Left lobe of liver (tissue), 2 donors: Measurements from ENCODE around the gene TSPOAP1. TPM values are rescaled to one million over a fixed set of nuclear protein-coding genes. Genes with fewer than 3 reads are reported as not detected.
A peak's percentile ranks its signal among the peaks of the same experiment; 100 is the strongest.

Source experiments
- ATAC-seq: fragments of 200-7000 bp; cut with Tn5 transposase; one replicate; pipeline ENCODE4 v1.9.1; 2020; ENCODE audit warnings: mild to moderate bottlenecking, moderate library complexity
- DNase-seq: peaks from one replicate; pipeline ENCODE4 v3.0.0-alpha.2; 2020; ENCODE audit warnings: low spot score
- total RNA-seq: library from RNA; stranded (reverse); gene quantifications from one replicate; pipeline ENCODE4 v1.2.1, GENCODE V29; 2021
- donor health status: DM: no; HTN: no; CAD: no; lungs with moderate emphysema.
- donor health status: DM: no; HTN: yes; CAD: no.

Gene TSPOAP1
- total RNA-seq, 1 donor from 2014 or later: 6.5 TPM

DNA sequence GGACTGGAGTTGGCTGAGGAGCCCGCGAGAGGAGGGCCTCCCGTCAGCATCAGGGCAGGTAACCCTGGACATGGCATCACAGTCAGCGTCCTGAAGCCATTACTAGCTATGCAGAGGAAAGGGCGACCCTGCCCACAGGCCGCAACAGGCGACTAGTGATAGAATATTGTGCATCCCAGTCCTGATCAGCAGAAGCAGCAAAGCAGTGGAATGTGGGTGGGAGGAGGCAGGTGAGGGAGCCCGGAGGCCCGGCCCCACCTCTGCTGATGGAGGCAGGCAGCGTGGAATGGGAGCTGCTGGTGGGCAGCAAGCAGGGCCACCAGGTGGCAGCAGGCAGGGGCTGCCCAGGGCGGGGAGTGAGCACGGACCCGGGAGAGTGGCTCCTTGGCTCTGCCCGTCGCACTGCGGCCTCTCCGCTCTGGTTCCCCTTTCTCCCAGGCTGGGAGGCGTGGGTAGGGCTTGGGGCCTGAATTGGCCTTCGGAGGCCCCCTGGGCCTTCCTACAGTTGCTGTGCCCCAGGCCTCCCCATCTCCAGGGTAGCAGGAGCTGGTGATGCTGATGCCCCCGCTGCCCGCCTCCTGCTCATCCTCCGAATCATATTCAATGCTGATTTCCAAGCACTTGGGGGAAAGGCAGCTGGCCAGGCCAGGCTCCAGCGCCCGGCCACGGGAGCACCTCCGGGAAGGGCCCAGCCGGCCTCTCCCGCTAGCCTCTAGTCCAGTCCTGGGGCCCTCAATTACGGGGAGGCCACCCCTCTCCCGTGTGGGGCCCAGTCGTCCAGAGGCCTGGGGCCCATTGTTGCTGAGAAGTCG, 20.2 kb downstream of the TSPOAP1 start:
- peak; percentile 42 for ATAC-seq

DNA sequence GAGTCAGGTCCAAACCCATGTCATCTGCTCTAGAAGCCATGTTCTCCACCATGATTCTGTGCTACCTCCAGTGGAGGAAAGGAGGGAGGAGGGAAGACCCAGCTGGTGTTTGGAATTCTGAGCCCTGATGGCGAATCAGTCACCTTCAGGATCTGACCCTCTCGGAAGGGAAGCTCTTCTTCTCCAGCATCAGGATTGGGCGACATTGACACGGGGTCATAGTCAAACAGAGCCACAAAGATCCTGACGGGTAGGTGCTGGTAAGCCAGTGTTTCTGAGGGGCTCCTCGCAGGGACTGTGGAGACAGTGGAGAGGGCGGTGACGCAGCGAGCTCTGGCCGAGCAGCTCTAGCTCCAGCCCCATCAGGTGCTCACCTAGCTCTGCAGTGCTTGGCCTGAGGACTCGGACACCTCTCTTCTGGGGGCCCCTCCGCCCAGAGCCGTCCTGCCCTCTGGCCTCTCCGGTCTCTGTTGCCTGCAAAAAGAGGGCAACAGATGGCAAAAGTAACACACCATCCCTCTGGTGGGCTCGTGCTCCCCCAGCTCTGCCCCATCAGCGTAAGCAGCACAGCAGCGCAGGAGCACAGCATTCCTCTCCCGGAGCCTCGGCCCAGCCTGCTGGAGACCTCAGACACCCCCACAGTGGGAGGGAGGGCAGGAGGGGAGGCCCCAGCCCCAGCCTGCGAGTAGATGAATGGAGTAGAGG, 21.0 kb downstream of the TSPOAP1 start:
- ATAC-seq (no peak), DNase-seq (no peak)

More for the DNA sequence above, 20.2 kb downstream of the TSPOAP1 start:
- no peak for DNase-seq

DNA sequence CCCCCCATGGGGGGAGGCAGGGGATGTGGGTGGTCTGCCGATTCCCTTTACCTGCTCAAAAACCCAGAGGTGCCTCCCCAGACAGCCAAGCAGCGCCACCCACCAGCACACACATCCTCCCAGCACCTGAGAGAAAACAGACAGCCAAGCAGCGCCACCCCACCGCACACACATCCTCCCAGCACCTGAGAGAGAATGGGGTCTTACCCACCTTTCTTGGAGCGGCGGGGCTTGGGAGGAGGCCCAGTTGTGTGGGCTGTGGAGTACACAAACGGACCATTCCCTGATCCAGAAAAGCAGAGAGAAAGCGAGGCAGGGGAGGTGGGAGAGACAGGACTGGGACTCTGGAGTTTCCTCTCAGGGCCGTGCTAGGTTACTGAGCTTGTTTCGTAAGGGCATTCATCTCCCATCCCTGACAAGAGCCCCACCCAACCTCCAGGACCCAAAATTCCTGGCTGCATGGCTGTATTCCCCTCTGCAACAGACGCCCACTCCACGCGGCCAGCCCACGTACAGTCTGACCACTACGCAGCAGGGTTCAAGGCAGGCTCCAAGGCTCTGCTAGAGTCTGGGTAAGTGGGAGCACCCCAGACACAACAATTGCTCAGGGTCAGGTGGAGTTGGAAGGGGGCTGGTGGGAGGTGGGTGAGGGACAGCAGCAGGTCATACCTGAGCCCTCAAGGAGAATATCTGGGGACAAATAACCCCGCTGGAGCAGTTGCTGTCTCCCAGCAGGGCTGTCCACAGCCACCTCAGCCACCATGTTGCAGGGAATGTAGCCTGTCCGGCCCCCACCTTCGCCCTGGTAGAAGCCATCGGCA, 22.3 kb downstream of the TSPOAP1 start:
- no peak for ATAC-seq
- no peak for DNase-seq

DNA sequence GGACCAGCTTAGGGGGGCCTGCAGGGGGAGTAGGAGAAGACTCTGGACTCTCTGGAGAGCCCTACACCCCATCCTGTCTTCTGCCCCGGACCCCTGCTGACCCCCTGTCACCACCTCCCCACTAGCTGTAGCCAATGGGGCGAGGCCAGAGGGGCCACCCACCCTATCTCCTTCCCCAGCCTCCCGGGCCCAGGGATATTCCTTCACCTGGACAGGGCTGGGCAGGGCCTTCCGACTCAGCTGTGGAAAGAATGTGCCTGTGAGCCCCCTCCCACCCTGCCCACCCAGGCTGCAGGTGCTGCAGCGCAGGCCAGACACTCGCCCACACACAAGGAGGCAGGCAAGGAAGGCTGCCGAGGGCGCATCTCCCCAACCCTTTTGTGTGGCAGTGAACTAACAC, 23.0 kb downstream of the TSPOAP1 start:
- ATAC-seq (no peak), DNase-seq (no peak)

DNA sequence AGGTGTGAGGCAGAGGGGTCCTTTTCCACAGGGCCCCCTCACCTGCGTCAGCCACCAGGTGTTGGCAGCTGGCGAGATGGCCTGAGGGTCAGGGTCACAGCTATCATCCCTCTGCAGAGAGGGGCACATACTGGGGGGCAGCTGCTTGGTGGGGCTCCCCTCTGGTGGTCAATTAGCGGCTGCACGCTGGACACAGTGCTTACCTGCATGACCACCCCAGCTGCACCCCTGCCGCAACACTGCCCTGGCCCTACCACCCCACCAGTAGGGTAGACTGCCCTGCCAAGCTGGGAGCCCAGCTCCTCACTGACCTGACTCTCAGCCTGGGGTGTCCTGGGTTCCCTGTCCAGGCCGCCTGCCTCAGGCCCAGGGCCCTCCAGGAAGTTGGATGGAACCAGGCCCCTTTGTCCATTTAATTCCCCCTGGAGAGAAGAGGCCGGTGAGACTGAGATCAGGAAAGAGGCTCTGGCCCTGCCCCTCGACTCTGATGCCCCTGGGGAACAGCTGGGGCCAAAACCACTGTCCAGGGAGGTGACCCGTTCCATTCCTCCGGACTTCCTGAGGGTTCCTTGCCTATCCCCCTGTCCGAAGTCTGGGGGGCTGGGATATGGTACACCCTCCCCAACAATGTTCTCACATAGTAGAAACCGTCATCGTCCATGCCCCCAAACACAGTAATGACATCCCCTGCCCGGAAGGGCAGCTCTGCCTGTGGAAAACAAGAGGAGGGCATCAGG, 23.7 kb downstream of the TSPOAP1 start:
- DNase-seq (no peak), ATAC-seq (peak; percentile 7)

DNA sequence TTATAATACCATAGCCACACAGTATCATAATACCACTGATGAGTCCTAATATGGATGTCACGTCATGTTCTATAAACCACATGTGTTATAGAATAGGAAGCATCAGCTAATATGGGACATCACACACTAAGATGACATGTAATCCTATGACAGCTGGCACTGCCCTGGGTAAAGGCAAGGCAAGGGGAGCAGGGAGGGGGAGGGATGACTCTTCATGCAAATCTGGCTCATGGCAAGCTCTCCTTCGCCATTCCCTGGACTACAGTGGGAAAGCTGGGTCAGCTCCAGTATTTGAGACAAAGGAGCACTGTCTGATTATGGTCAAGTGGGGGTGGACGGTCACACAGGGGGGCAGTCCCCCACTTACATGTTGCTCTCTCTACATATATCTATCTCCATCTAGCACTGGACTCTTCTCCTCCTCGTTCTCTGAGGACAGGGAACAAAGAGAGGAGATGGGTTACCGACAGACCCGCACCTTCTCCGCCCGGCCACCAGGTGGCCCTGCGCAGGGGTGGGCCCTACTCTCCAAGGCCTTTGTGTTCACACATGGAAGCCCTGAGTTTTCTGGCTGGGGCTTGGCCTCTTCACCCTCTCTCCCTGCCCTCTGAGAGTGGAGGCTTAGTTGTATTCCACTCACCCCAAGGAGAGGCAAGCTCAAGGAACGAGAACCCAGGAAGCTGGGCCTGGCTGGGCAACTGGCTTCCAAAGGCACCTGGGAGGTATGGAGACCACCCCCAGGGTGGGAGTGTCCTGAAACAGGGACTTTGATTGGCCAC, 24.4 kb downstream of the TSPOAP1 start:
- DNase-seq (peak; percentile 51), ATAC-seq (peak; percentile 92)

DNA sequence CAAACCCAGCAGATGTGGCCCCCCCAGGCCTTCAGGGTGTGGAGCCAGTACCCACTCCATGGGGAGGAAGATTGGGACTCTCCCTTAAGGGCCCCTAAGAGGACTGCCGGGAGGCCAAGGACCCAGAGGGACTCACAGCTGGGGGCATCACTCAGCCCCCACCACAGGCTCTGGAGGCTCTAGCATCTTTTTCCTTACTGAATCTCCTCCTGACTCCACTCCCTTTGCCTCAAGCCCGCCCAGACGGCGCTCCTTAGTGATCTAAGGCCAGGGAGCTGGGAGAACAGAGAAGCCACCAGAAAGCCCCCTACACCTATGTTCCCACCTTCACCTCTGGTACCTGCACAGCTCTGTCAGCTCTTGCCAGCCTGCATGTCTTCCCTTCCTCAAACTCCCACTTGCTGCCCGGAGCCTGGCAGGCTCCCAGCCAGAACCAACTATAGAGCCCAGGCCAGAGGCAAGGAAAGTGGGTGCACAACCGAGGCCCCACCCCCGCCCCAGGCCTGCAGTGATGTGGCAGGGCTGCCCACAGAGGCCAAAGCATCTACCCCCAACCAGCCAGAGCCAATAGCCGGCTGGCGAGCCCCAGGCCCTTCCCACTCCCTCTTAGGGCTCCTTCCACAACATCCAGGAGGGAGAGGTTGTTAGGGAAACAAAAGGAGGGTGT, 25.5 kb downstream of the TSPOAP1 start:
- no peak for DNase-seq
- ATAC-seq: no peak

DNA sequence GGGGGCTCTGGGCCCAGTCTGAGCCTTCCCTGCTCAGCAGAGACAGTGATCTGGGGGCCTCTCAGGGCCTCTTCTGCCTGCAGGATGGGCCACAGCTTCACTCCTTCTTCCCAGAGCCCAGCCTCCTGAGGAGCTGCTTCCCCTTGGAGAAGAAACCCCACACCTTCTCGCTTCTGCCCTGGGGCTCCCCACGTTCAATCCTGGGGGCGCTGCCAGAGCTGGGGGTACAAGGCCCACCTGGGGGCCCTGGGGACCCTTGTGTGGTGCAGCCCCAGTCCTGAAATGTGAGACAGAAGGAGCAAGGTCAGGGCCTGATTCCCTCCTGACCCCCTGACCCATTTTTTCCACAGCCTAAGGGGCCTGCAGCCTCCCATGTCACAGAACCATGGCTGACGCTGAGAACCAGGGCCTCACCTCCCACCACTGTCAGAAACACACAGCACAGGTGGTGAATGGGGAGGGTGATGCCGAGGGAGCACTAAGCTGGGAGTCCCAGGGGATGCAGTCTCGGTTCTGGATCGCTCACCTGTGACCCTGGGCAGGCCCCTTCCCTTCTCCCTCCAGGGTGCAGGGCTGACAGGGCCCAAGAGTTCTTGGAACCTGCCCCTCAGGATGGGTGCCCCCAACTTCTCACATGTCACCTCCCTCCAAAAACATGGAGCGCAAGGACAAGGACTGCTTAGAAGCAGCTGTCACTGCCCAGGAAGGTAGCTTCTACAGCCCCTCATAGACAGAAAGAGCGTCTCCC, 26.2 kb downstream of the TSPOAP1 start:
- no peak for DNase-seq
- no peak for ATAC-seq

DNA sequence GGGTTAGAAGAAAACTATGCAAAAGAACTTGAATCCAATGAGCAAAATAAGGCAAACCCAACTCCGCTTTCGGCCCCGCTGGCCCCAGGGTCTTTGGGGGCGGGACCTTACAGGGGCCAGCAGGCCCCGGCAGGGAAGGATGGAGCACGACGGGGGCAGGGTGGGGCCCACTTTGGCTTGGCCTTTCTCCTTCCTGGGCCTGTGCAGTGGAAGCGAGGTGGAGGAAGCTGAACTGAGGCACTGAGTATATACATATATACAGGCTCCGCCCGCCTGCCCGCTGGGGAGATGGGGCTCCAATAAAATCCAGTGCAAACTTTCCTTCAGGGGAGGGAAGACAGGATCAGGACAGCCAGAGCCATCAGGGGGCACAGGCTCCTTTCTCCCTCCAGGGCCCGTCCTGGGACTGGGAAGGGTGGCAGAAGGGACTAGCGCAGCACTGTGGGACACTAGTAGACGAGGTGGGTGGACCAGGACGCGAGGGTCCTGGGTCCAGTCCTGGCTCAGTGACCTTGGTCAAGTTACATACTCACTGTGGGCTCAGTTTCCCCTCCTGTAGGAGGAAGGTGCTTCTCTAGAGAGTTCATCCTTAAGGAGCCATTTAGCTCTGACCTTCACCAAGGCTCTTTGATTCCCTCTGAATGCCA, 27.0 kb downstream of the TSPOAP1 start:
- ATAC-seq (no peak), DNase-seq (no peak)

DNA sequence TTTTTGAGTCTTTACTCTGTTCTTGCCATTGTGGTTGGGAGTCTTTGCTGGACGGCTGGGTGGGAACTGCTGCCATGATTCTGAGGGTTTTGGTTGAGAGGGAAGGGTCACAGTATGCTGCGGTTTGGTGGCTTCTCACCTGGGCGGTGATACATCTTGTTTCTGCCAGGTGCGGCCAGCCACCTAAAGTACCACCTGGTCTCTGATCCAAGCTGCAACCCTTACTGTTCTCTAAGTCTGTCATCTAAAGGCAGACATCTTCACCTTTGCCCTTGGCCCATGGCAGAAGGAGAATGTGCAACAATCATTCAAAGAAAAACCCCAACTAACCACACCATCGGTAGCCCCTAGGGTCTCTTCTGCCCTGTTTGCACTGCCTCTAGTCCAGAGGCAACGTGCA, 28.3 kb downstream of the TSPOAP1 start:
- ATAC-seq (no peak), DNase-seq (peak; percentile 14)

DNA sequence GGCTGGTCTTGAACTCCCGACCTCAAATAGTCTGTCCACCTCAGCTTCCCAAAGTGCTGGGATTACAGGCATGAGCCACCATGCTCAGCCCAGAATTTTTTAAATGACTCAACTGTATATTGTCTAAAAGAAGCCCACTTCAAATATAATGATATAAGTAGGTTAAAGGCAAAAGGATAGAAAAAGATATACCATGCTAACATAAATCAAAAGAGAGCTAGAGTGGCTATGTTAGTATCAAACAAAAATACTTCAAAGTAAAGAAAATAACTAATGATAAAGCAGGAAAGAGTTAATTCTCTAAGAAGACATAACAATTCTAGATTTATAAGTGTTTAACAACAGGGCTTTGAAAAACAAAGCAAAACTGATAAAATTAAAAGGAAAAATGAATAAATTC, 34.6 kb downstream of the TSPOAP1 start:
- ATAC-seq (no peak), DNase-seq (no peak)

DNA sequence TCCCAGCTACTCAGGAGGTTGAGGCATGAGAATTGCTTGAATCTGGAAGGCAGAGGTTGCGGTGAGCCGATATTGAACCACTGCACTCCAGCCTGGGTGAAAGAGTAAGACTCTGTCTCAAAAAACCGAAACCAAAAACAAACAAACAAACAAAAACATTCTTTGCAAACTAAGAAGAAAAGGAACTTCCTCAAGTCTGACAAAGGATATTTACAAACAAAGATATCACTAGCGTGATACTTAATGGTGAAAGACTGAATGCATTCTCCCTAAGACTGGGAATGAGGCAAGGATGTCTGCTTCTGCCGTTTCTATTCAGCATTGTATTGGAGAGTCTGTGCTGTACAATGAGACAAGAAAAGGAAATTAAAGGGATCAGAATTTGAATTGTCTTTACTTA, 37.3 kb downstream of the TSPOAP1 start:
- ATAC-seq: no peak
- DNase-seq: peak; percentile 8

DNA sequence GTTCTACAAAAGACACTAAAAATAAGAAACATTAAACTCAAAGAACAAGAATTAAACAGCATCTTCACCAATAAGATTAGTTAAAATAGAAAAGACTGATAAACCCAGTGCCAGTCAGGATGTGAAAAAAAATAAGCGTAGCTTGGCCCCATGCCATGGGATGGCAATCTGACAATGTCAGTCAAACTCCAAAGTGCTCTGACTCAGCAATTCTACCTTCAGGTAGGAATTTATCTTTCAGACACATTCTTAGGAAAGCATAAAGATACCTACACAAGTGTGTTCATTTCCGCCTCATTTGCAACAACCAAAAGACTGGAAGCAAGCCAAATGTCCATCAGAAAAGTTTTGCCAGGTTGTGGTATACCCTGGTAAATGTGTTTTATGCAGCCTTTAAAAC, 38.7 kb downstream of the TSPOAP1 start:
- DNase-seq (no peak), ATAC-seq (no peak)

DNA sequence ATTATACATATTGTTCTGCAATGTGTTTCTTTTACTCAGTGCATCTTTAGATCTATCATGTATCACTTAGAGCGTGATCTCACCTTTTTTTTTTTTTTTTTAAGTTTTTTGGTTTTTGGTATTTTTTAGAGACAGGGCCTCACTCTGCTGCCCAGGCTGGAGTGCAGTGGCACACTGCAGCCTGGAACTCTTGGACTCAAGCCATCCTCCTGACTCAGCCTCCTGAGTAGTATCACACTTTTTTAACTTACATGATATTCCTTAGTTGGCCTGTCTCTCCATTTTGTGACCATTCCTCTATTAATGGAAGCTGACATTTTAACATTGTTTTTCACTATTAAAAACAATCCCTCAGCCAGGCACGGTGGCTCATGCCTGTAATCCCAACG, 43.2 kb downstream of the TSPOAP1 start:
- DNase-seq (no peak), ATAC-seq (no peak)

DNA sequence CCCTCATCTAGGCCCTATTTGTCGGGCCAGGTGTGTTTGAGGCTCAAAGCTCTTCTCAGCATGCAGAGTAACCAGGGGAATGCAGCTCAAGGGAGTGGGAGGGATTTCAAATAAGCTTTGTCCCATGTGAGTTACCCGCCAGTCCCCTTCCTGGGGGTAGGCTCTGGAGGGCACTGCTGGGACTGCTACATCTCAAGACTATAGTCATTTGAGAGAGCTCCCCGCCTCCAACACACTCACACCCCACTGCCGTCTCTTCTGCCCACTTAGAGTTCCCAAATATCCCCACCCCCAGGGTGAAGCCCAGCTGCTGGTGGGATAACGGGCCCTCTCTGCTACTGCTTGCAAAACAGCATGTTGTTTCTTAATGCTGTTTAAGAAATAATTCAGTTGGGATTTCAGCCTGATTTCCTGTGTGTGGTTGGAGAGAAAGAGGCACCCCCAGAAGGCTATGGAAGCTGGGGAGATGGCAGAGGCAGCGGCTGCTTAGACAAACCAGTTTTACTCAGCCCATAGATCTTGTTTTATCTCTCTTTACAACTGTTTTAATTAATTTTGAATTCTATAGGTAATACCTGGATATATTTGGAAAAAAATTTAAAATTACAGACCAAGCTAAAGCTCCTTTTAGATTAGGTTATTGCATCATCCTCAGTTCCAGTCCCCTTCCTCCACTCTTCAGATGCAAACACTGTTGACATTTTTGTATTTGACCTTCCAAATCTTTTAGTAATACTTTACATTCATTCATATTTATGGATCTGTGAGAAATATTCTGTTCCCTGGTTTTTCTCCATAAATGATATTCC, 43.8 kb downstream of the TSPOAP1 start:
- DNase-seq: no peak
- ATAC-seq: no peak

DNA sequence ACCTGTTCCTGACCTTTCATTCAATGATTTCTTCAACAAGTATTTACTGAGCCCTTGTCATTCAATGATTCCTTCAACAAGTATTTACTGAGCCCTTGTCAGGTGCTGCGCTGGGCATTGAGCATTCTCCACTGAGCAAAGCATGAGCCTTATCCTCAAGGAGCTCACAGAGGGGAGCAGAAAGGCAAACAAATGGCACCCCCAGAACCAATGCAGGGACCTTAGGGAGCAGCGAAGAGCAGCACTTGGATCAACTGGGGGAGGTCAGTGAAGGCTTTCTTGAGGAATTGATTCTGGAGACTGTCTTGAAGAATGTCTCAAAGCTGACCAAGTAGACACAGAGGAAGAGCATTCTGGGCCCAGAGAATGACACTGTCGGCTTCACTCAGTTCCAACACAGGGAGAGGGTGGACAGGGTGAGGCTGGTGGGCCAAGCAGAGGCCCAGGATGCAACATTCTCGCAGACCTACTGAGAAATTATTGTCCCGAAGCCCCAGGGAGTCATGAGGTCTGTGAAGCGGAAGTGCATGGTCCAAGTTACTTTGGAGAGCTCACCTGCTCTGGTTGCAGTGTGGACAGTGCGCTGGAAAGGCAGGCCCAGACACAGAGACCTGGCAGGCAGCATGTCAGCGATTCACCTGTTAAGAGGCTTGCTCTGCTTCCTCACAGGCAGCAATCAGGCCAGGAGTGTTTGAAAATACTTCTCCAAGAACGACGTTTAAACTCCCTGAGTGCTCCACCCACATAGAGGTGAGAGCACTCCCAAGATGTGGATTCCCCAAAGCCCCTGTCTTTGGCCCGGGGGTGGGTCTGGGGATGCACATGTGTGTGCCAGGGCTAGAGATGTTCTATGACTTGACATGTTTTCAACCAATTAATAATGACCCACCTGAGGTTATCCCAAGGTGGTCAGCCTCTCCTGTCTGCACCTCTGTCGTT, 44.7 kb downstream of the TSPOAP1 start:
- DNase-seq: no peak
- no peak for ATAC-seq
